Endothelial cell of umbilical vein (primary cell): Measurements from ENCODE around the gene SMG9. TPM values are rescaled to one million over a fixed set of nuclear protein-coding genes. Genes with fewer than 3 reads are reported as not detected.

Experiments used
- BruUV-seq: library from RNA; stranded (reverse); fragments of 400-500 nt; replicated peaks from 2 replicates; lab custom pipeline; 2021; lab: Mats Ljungman, UMichigan
- CTCF ChIA-PET: fragments of 300-600, 350-600 bp; sonication (Branson Sonifier 250); formaldehyde crosslinking; loops from one replicate; lab custom pipeline; 2021; ENCODE audit warnings: antibody characterized with exemption, inconsistent platforms; lab: Charles Lee
- POLR2A ChIA-PET: fragments of 300-600, 350-600 bp; sonication (Branson Sonifier 250); formaldehyde crosslinking; loops from one replicate; lab custom pipeline; 2021; ENCODE audit warnings: antibody characterized with exemption, inconsistent platforms; lab: Charles Lee
- DNase-seq: peaks from one replicate; pipeline ENCODE4 v3.0.0-alpha.2; 2011; ENCODE audit warnings: low read depth, low spot score
- FAIRE-seq: peaks from 2 replicates; lab custom pipeline; 2011; peaks lifted over from hg19 to GRCh38; lab: Jason Lieb, UNC
- H2AFZ ChIP-seq: 2 replicates; pipeline ENCODE4 v1.6.0; 2012; ENCODE audit warnings: low read depth, low read length, control low read depth, inconsistent platforms
- H3K27ac ChIP-seq: 2 replicates; pipeline ENCODE4 v1.5.1; 2011; ENCODE audit warnings: low read depth, mild to moderate bottlenecking, control low read depth, low read length, moderate library complexity; ENCODE audit not compliant: insufficient read depth
- H3K27me3 ChIP-seq, 2 experiments: 2 replicates each; pipeline versions ENCODE4 v1.6.0 to v1.6.1; 2011; ENCODE audit warnings: low read length in 2 of 2, mixed read lengths in 1 of 2; ENCODE audit not compliant: control insufficient read depth in 2 of 2, insufficient read depth in 2 of 2
- H3K36me3 ChIP-seq, 2 experiments: 2 replicates in 1 of 2; 3 replicates in 1 of 2; pipeline ENCODE4 v1.5.1; 2011; ENCODE audit warnings: low read length in 2 of 2, mild to moderate bottlenecking in 1 of 2, moderate library complexity in 1 of 2; ENCODE audit not compliant: control insufficient read depth in 2 of 2, insufficient read depth in 2 of 2; ENCODE audit errors: extremely low read depth in 1 of 2
- H3K4me1 ChIP-seq: 3 replicates; pipeline ENCODE4 v1.5.1; 2011; ENCODE audit warnings: mild to moderate bottlenecking, low read length; ENCODE audit not compliant: control insufficient read depth, insufficient read depth; ENCODE audit errors: extremely low read depth
- H3K4me2 ChIP-seq: 2 replicates; pipeline ENCODE4 v1.6.1; 2011; ENCODE audit warnings: low read length, control low read depth, mixed read lengths; ENCODE audit not compliant: insufficient read depth
- H3K4me3 ChIP-seq, 3 experiments: fragments of 200-600 bp in 1 of 3; sonication (generic), shearing (Covaris generic) in 1 of 3; replicated peaks in 1 of 3; 2 replicates each; pipeline ENCODE4 v1.5.1; 2011 to 2016; ENCODE audit warnings: control low read depth in 3 of 3, low read length in 3 of 3, mild to moderate bottlenecking in 2 of 3, inconsistent platforms in 1 of 3, low read depth in 1 of 3, moderate library complexity in 1 of 3; ENCODE audit not compliant: insufficient read depth in 1 of 3
- H3K79me2 ChIP-seq: 2 replicates; pipeline ENCODE4 v1.6.0; 2012; ENCODE audit warnings: low read length, inconsistent platforms; ENCODE audit not compliant: control insufficient read depth, insufficient read depth
- H3K9ac ChIP-seq: replicated peaks from 2 replicates; pipeline ENCODE3; 2011; ENCODE audit warnings: low read length, control low read depth; ENCODE audit not compliant: insufficient read depth; ENCODE audit errors: extremely low read depth
- H3K9me1 ChIP-seq: replicated peaks from 3 replicates; pipeline ENCODE4 v1.6.0; 2011; ENCODE audit warnings: mild to moderate bottlenecking, low read length; ENCODE audit not compliant: control insufficient read depth, insufficient read depth; ENCODE audit errors: extremely low read depth
- H3K9me3 ChIP-seq: replicated peaks from 2 replicates; pipeline ENCODE4 v1.5.1; 2012; ENCODE audit warnings: low read length, inconsistent platforms; ENCODE audit not compliant: control insufficient read depth, insufficient read depth
- H4K20me1 ChIP-seq: replicated peaks from 2 replicates; pipeline ENCODE3; 2011; ENCODE audit warnings: mild to moderate bottlenecking, low read length; ENCODE audit not compliant: control insufficient read depth, insufficient read depth; ENCODE audit errors: extremely low read depth
- EZH2 ChIP-seq: IDR thresholded peaks from 2 replicates; pipeline ENCODE4 v1.6.1; 2012; ENCODE audit warnings: borderline replicate concordance, low read depth, mild to moderate bottlenecking, moderate library complexity, low read length, inconsistent platforms; ENCODE audit not compliant: severe bottlenecking
- FOS ChIP-seq: IDR thresholded peaks from 2 replicates; pipeline ENCODE4 v1.6.1; 2011; ENCODE audit warnings: mild to moderate bottlenecking, low read length, moderate library complexity, borderline replicate concordance; ENCODE audit not compliant: insufficient read depth
- GATA2 ChIP-seq: IDR thresholded peaks from 2 replicates; pipeline ENCODE4 v1.7.0; 2011; ENCODE audit warnings: low read depth, mild to moderate bottlenecking, moderate library complexity, mixed read lengths, low read length; ENCODE audit not compliant: insufficient read length, insufficient read depth
- JUN ChIP-seq: IDR thresholded peaks from 2 replicates; pipeline ENCODE4 v1.6.1; 2011; ENCODE audit warnings: borderline replicate concordance, low read depth; ENCODE audit not compliant: insufficient read length, insufficient read depth
- MYC ChIP-seq: IDR thresholded peaks from one replicate; pipeline ENCODE4 v1.6.1; 2011; ENCODE audit warnings: mild to moderate bottlenecking, low read depth, low read length
- POLR2A ChIP-seq: IDR thresholded peaks from 2 replicates; pipeline ENCODE4 v1.6.1; 2012; ENCODE audit warnings: low read depth, mild to moderate bottlenecking, control low read depth, low read length
- POLR2AphosphoS5 ChIP-seq: IDR thresholded peaks from 2 replicates; pipeline ENCODE4 v1.6.1; 2012; ENCODE audit warnings: low read depth, mild to moderate bottlenecking, control low read depth, low read length, moderate library complexity; ENCODE audit not compliant: insufficient read depth
- dilution Hi-C: fragments of 300-500 bp; cut with MboI; formaldehyde crosslinking; loops from one replicate; pipeline ENCODE4 v1.15.0; 2019; ENCODE audit warnings: low sequenced_read_pairs; ENCODE audit not compliant: extremely low pct_ligation_motif_present
- intact Hi-C: fragments of 100-400 bp; cut with micrococcal nuclease; formaldehyde crosslinking; loops from one replicate; pipeline ENCODE4 v1.10.0; 2022
- polyA plus RNA-seq, 4 experiments: library from polyadenylated mRNA; depleted of rRNA in 3 of 4; stranded (reverse) in 3 of 4; unstranded in 1 of 4; fragments of >200 nt; gene quantifications; 2 replicates each; pipeline versions ENCODE4 v1.2.1 to v1.2.3, GENCODE V29; 2011 to 2012; ENCODE audit warnings: missing spikeins in 1 of 4
- total RNA-seq: library from RNA; stranded (reverse); gene quantifications from 2 replicates; pipeline ENCODE4 v1.2.3, GENCODE V29; 2021
- TF ChIP-seq, protein P1 (sequence below): IDR thresholded peaks from 2 replicates; pipeline ENCODE4 v1.6.1; 2011; ENCODE audit not compliant: insufficient read depth, insufficient read length
- TF ChIP-seq, protein P2 (sequence below), 2 donors: IDR thresholded peaks; 1 replicate in 1 of 2; 2 replicates in 1 of 2; pipeline ENCODE4 v1.5.1; 2011; ENCODE audit warnings: low read length in 2 of 2, mild to moderate bottlenecking in 2 of 2, moderate library complexity in 2 of 2, control low read depth in 1 of 2, inconsistent platforms in 1 of 2, low read depth in 1 of 2; ENCODE audit not compliant: insufficient read depth in 1 of 2; ENCODE audit errors: extremely low read depth in 1 of 2

Gene SMG9
- total and polyA plus RNA-seq, 2 donors (not counting 3 experiments of a cell fraction or from before 2014, with no cell fraction given), result 25.5 to 45.0 TPM

DNA sequence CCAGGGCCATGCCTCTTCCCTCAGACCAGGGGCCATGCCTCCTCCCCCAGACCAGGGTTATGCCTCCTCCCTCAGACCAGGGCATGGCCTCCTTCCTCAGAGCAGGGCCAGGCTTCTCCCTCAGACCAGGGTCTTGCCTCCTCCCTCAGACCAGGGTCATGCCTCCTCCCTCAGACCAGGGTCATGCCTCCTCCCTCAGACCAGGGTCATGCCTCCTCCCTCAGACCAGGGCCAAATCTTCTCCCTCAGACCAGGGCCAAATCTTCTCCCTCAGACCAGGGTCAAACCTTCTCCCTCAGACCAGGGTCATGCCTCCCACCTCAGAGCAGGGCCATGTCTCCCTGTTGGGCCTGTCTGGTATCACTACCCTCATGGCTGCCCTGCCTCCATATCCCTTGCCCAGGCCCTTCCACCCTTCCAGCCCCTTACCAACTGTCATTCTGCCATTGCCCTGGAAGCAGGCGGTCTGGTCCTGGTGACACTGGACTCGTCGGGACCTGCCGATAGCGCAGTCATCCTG lies 43.3 kb upstream of the SMG9 start:
- H3K79me2 ChIP-seq, result no peaks in the 10 kb centered on the region
- CTCF ChIA-PET, result interaction anchor here (0.9 to 3.5 kb wide), 2 partner anchors 11 to 13 kb away, joined by 3 to 19 read pairs; no protein-coding TSS in a partner anchor
- no peaks in the 10 kb centered on the region for H3K36me3 ChIP-seq
- peak overlapping the region; percentile 55 for H3K4me2 ChIP-seq
- H3K27ac ChIP-seq, result no peak overlapping the region
- dilution Hi-C loops (no loop called here), intact Hi-C loops (no loop called here)
- DNase-seq, result no peak
- no TSS peak for BruUV-seq
- peaks cover 13% of the 10 kb centered on the region for H3K4me1 ChIP-seq
- no peaks in the 10 kb centered on the region for H4K20me1 ChIP-seq
- TF ChIP-seq EZH2 (no peak), FOS (no peak), GATA2 (no peak), POLR2A (no peak), JUN (no peak), MYC (no peak), POLR2AphosphoS5 (no peak)
- TF ChIP-seq, protein P1, sequence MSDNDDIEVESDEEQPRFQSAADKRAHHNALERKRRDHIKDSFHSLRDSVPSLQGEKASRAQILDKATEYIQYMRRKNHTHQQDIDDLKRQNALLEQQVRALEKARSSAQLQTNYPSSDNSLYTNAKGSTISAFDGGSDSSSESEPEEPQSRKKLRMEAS, result no peak
- TF ChIP-seq, protein P2, sequence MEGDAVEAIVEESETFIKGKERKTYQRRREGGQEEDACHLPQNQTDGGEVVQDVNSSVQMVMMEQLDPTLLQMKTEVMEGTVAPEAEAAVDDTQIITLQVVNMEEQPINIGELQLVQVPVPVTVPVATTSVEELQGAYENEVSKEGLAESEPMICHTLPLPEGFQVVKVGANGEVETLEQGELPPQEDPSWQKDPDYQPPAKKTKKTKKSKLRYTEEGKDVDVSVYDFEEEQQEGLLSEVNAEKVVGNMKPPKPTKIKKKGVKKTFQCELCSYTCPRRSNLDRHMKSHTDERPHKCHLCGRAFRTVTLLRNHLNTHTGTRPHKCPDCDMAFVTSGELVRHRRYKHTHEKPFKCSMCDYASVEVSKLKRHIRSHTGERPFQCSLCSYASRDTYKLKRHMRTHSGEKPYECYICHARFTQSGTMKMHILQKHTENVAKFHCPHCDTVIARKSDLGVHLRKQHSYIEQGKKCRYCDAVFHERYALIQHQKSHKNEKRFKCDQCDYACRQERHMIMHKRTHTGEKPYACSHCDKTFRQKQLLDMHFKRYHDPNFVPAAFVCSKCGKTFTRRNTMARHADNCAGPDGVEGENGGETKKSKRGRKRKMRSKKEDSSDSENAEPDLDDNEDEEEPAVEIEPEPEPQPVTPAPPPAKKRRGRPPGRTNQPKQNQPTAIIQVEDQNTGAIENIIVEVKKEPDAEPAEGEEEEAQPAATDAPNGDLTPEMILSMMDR (IDR thresholded peaks at IDR 0.05; ENCODE audit: extremely low read depth in 1 of 2, insufficient read depth in 1 of 2, low read depth in 1 of 2, low read length in 2 of 2), result no peak
- no peaks in the 10 kb centered on the region for H3K9me3 ChIP-seq
- no peak overlapping the region for H3K9ac ChIP-seq
- H3K4me3 ChIP-seq, result peak overlapping the region in 1 of 3 experiments; percentile 21
- FAIRE-seq, result no peak
- H3K9me1 ChIP-seq, result no peaks in the 10 kb centered on the region
- POLR2A ChIA-PET, result no interaction called here
- peak overlapping the region; percentile 22 for H2AFZ ChIP-seq
- peaks cover 4 to 8% of the 10 kb centered on the region in 2 experiments for H3K27me3 ChIP-seq
